ENCODE measurements around the gene RETREG3.
"Not testable (repeated sequence)": the region's sequence is repeated elsewhere in the genome, so short reads cannot be mapped to it uniquely, and the experiment has no call there.

GRCh38 chr17:42540558-42540957 is 68.6 kb downstream of the RETREG3 start:
- TF ChIP-seq EZH2 (IDR thresholded peaks at IDR 0.05); POLR2AphosphoS5 (IDR thresholded peaks at IDR 0.05; ENCODE audit: borderline replicate concordance, low read depth, low read length); FOXP2 (optimal IDR thresholded peaks at IDR 0.05; ENCODE audit: control extremely low read depth, extremely low read length, insufficient read depth): not testable (repeated sequence)

Data from SK-N-MC (cell line).